HepG2 (cell line): Measurements from ENCODE around the gene ACOX3. TPM values are rescaled to one million over a fixed set of nuclear protein-coding genes. Genes with fewer than 3 reads are reported as not detected.

Source experiments
- AHR ChIP-seq: IDR thresholded peaks from 2 replicates; pipeline ENCODE4 v1.6.1; 2018; ENCODE audit warnings: missing genetic modification reagents, missing compliant biosample characterization
- CAMTA2 ChIP-seq: sonication (generic); formaldehyde crosslinking; IDR thresholded peaks from 2 replicates; pipeline ENCODE4 v1.4.0; 2020; ENCODE audit warnings: mild to moderate bottlenecking, missing genetic modification reagents, borderline replicate concordance
- KDM4B ChIP-seq: sonication (generic); formaldehyde crosslinking; IDR thresholded peaks from 2 replicates; pipeline ENCODE4 v1.4.0; 2020; ENCODE audit warnings: missing genetic modification reagents
- MEIS1 ChIP-seq: sonication (generic); formaldehyde crosslinking; IDR thresholded peaks from 2 replicates; pipeline ENCODE4 v1.9.0; 2021; ENCODE audit warnings: mild to moderate bottlenecking, missing genetic modification reagents, moderate library complexity, borderline replicate concordance
- MLLT10 ChIP-seq: sonication (generic); formaldehyde crosslinking; IDR thresholded peaks from 2 replicates; pipeline ENCODE4 v1.4.0; 2020; ENCODE audit warnings: missing genetic modification reagents
- NONO ChIP-seq, 2 experiments: fragments of 450-650 bp in 1 of 2; sonication (generic) in 1 of 2; formaldehyde crosslinking in 1 of 2; IDR thresholded peaks in 1 of 2; conservative IDR thresholded peaks in 1 of 2; 2 replicates each; pipeline versions ENCODE4 v1.6.1 to v1.8.0; 2017 to 2022; ENCODE audit warnings: mild to moderate bottlenecking in 1 of 2, missing genetic modification reagents in 1 of 2, moderate library complexity in 1 of 2
- PHF8 ChIP-seq: sonication (generic); formaldehyde crosslinking; IDR thresholded peaks from 2 replicates; pipeline ENCODE4 v1.5.0; 2020; ENCODE audit warnings: missing genetic modification reagents
- SIN3A ChIP-seq: IDR thresholded peaks from 2 replicates; pipeline ENCODE4 v1.6.1; 2011; ENCODE audit warnings: low read depth, mild to moderate bottlenecking, control low read depth, low read length, borderline replicate concordance
- XRCC5 ChIP-seq: fragments of 200-400 bp; formaldehyde crosslinking; optimal IDR thresholded peaks from 2 replicates; pipeline ENCODE3; 2017; ENCODE audit warnings: mild to moderate bottlenecking, low read length
- ZBTB8A ChIP-seq: sonication (generic); formaldehyde crosslinking; IDR thresholded peaks from 2 replicates; pipeline ENCODE4 v1.4.0; 2020; ENCODE audit warnings: mild to moderate bottlenecking, low read depth, missing genetic modification reagents, borderline replicate concordance
- ZNF577 ChIP-seq: sonication (generic); formaldehyde crosslinking; IDR thresholded peaks from 2 replicates; pipeline ENCODE4 v1.4.0; 2020; ENCODE audit warnings: mild to moderate bottlenecking, low read depth, missing genetic modification reagents, borderline replicate concordance
- ZNF703 ChIP-seq: sonication (generic); formaldehyde crosslinking; IDR thresholded peaks from 2 replicates; pipeline ENCODE4 v1.5.1; 2020; ENCODE audit warnings: missing genetic modification reagents, mild to moderate bottlenecking, moderate library complexity, borderline replicate concordance
- polyA plus RNA-seq, 8 experiments: library from polyadenylated mRNA; depleted of rRNA in 3 of 8; stranded (reverse) in 7 of 8; unstranded in 1 of 8; fragments of >200 nt; fragmentation: Illumina TruSeq in 4 of 8; extraction: Trizol in 4 of 8; gene quantifications; 2 replicates each; pipeline versions ENCODE4 v1.2.1 to v1.2.3, GENCODE V29; 2011 to 2016; ENCODE audit warnings: low read depth in 4 of 8, missing spikeins in 1 of 8, mixed read lengths in 1 of 8; ENCODE audit not compliant: insufficient read depth in 1 of 8
- total RNA-seq, 5 experiments: library from RNA; depleted of rRNA; stranded (reverse); fragments of >200 nt; fragmentation: Illumina TruSeq; extraction: Trizol; gene quantifications; 2 replicates each; pipeline ENCODE4 v1.2.3, GENCODE V29; 2016; ENCODE audit warnings: low read depth in 1 of 5
- TF ChIP-seq, protein P1 (sequence below): IDR thresholded peaks from 2 replicates; pipeline ENCODE4 v1.6.1; 2016; ENCODE audit warnings: low read depth
- TF ChIP-seq, protein P2 (sequence below): sonication (generic); formaldehyde crosslinking; IDR thresholded peaks from 2 replicates; pipeline ENCODE4 v1.5.0; 2020; ENCODE audit warnings: missing genetic modification reagents
- TF ChIP-seq, protein P3 (sequence below): sonication (generic); formaldehyde crosslinking; IDR thresholded peaks from 2 replicates; pipeline ENCODE4 v1.4.0; 2020; ENCODE audit warnings: missing genetic modification reagents
- TF ChIP-seq, protein P4 (sequence below): sonication (generic); formaldehyde crosslinking; IDR thresholded peaks from 2 replicates; pipeline ENCODE4 v1.8.1; 2023; ENCODE audit warnings: mild to moderate bottlenecking, inconsistent platforms, moderate library complexity, missing genetic modification reagents, borderline replicate concordance
- TF ChIP-seq, protein P5 (sequence below): sonication (generic); formaldehyde crosslinking; IDR thresholded peaks from 2 replicates; pipeline ENCODE4 v1.4.0; 2020; ENCODE audit warnings: missing genetic modification reagents
- TF ChIP-seq, protein P6 (sequence below): sonication (generic); formaldehyde crosslinking; IDR thresholded peaks from 2 replicates; pipeline ENCODE4 v1.5.0; 2020; ENCODE audit warnings: mild to moderate bottlenecking, missing genetic modification reagents, moderate library complexity

ACOX3 gene
- total and polyA plus RNA-seq, 2 of the 13 experiments (the other 11 are each of a cell fraction or from before 2014, with no cell fraction given) = 4.2 to 17.8 TPM

DNA sequence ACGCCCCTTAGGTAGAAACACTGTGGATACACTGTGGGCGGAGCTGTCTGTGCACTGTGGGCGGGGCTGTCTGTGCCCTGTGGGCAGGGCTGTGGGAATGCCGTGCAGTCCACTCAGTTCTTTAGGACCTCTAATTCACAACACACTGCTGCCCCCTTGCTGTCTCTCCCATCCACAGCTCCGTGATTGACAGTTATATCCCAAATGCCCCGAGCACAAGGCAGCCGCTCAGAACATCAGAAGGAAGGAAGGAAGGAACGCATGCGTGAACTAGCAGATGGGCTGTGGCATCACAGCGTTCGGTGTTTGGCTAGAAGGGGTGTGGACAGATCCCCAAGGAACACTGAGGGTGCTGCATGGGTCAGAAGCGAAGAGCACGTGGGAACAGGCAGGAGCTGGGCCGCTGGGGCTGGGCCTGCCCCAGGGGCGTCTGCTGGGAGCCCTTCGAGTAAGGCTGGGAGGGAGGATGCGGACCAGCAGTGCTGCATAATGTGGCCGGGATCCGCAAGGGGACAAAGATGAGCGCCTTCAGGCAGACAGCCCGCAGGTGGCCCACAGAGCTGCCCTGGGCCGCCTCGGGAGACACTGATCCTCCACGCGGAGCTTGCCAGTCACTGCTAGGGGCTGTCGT, 29.8 kb downstream of the ACOX3 start (continued):
- TF ChIP-seq, protein P1, sequence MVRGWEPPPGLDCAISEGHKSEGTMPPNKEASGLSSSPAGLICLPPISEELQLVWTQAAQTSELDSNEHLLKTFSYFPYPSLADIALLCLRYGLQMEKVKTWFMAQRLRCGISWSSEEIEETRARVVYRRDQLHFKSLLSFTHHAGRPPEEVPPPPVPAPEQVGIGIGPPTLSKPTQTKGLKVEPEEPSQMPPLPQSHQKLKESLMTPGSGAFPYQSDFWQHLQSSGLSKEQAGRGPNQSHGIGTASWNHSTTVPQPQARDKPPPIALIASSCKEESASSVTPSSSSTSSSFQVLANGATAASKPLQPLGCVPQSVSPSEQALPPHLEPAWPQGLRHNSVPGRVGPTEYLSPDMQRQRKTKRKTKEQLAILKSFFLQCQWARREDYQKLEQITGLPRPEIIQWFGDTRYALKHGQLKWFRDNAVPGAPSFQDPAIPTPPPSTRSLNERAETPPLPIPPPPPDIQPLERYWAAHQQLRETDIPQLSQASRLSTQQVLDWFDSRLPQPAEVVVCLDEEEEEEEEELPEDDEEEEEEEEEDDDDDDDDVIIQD = no peak
- no peak for TF ChIP-seq ZNF703 (CRISPR knock-in tag)
- TF ChIP-seq ZBTB8A (CRISPR knock-in tag) = no peak
- TF ChIP-seq AHR = no peak
- TF ChIP-seq KDM4B (CRISPR knock-in tag) = no peak
- TF ChIP-seq, protein P2, sequence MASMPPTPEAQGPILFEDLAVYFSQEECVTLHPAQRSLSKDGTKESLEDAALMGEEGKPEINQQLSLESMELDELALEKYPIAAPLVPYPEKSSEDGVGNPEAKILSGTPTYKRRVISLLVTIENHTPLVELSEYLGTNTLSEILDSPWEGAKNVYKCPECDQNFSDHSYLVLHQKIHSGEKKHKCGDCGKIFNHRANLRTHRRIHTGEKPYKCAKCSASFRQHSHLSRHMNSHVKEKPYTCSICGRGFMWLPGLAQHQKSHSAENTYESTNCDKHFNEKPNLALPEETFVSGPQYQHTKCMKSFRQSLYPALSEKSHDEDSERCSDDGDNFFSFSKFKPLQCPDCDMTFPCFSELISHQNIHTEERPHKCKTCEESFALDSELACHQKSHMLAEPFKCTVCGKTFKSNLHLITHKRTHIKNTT (CRISPR knock-in tag) = no peak
- no peak for TF ChIP-seq CAMTA2
- TF ChIP-seq PHF8 (CRISPR knock-in tag) = no peak
- TF ChIP-seq, protein P3, sequence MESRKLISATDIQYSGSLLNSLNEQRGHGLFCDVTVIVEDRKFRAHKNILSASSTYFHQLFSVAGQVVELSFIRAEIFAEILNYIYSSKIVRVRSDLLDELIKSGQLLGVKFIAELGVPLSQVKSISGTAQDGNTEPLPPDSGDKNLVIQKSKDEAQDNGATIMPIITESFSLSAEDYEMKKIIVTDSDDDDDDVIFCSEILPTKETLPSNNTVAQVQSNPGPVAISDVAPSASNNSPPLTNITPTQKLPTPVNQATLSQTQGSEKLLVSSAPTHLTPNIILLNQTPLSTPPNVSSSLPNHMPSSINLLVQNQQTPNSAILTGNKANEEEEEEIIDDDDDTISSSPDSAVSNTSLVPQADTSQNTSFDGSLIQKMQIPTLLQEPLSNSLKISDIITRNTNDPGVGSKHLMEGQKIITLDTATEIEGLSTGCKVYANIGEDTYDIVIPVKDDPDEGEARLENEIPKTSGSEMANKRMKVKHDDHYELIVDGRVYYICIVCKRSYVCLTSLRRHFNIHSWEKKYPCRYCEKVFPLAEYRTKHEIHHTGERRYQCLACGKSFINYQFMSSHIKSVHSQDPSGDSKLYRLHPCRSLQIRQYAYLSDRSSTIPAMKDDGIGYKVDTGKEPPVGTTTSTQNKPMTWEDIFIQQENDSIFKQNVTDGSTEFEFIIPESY = peak; percentile 18; the same call in 1 of the 2 replicates
- 0 out of 2 replicates have a peak, but pooled peaks have one; percentile 39 for TF ChIP-seq MEIS1 (CRISPR knock-in tag)
- no peak for TF ChIP-seq NONO (IDR thresholded peaks at IDR 0.05)
- TF ChIP-seq NONO (CRISPR knock-in tag; conservative IDR thresholded peaks at IDR 0.05) = no peak
- TF ChIP-seq XRCC5 = peak; percentile 70
- TF ChIP-seq SIN3A = no peak
- no peak for TF ChIP-seq ZNF577
- TF ChIP-seq, protein P4, sequence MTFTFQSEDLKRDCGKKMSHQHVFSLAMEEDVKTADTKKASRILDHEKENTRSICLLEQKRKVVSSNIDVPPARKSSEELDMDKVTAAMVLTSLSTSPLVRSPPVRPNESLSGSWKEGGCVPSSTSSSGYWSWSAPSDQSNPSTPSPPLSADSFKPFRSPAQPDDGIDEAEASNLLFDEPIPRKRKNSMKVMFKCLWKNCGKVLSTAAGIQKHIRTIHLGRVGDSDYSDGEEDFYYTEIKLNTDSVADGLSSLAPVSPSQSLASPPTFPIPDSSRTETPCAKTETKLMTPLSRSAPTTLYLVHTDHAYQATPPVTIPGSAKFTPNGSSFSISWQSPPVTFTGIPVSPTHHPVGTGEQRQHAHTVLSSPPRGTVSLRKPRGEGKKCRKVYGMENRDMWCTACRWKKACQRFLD (CRISPR knock-in tag) = no peak
- no peak for TF ChIP-seq MLLT10
- TF ChIP-seq, protein P5, sequence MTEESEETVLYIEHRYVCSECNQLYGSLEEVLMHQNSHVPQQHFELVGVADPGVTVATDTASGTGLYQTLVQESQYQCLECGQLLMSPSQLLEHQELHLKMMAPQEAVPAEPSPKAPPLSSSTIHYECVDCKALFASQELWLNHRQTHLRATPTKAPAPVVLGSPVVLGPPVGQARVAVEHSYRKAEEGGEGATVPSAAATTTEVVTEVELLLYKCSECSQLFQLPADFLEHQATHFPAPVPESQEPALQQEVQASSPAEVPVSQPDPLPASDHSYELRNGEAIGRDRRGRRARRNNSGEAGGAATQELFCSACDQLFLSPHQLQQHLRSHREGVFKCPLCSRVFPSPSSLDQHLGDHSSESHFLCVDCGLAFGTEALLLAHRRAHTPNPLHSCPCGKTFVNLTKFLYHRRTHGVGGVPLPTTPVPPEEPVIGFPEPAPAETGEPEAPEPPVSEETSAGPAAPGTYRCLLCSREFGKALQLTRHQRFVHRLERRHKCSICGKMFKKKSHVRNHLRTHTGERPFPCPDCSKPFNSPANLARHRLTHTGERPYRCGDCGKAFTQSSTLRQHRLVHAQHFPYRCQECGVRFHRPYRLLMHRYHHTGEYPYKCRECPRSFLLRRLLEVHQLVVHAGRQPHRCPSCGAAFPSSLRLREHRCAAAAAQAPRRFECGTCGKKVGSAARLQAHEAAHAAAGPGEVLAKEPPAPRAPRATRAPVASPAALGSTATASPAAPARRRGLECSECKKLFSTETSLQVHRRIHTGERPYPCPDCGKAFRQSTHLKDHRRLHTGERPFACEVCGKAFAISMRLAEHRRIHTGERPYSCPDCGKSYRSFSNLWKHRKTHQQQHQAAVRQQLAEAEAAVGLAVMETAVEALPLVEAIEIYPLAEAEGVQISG (CRISPR knock-in tag) = no peak
- TF ChIP-seq, protein P6, sequence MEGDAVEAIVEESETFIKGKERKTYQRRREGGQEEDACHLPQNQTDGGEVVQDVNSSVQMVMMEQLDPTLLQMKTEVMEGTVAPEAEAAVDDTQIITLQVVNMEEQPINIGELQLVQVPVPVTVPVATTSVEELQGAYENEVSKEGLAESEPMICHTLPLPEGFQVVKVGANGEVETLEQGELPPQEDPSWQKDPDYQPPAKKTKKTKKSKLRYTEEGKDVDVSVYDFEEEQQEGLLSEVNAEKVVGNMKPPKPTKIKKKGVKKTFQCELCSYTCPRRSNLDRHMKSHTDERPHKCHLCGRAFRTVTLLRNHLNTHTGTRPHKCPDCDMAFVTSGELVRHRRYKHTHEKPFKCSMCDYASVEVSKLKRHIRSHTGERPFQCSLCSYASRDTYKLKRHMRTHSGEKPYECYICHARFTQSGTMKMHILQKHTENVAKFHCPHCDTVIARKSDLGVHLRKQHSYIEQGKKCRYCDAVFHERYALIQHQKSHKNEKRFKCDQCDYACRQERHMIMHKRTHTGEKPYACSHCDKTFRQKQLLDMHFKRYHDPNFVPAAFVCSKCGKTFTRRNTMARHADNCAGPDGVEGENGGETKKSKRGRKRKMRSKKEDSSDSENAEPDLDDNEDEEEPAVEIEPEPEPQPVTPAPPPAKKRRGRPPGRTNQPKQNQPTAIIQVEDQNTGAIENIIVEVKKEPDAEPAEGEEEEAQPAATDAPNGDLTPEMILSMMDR (CRISPR knock-in tag) = peak; percentile 70
